ENCODE measurements around the gene CASZ1. TPM values are rescaled to one million over a fixed set of nuclear protein-coding genes. Genes with fewer than 3 reads are reported as not detected.

Gene CASZ1
- total and polyA plus RNA-seq, 2 experiments from 2014 or later = 6.2 to 6.7 TPM

GRCh38 chr1:10693497-10694273 lies 102.8 kb downstream of the CASZ1 start:
- Histone ChIP-seq H2AFZ (peak overlapping the region; percentile 43; the same call in 1 of the 2 replicates), H3K27me3 (ENCODE audit: insufficient read depth) (peaks cover 7% of the 10 kb centered on the region; the same call in 1 of the 2 replicates), H3K27ac (ENCODE audit: low read depth) (no peak overlapping the region), H3K4me1 (ENCODE audit: insufficient read depth) (0 out of 2 replicates have a peak, but pooled peaks cover 5% of the 10 kb centered on the region), H4K20me1 (replicated peaks; ENCODE audit: insufficient read depth) (no peaks in the 10 kb centered on the region; the same call in 1 of the 2 replicates), H3K36me3 (ENCODE audit: insufficient read depth) (no peaks in the 10 kb centered on the region), H3K9me2 (ENCODE audit: insufficient read depth) (no peaks in the 10 kb centered on the region), H3K4me3 (peak overlapping the region; percentile 74), H3F3A (replicated peaks; ENCODE audit: low read depth) (peaks cover 6% of the 10 kb centered on the region; the same call in 1 of the 2 replicates), H3K4me2 (peak overlapping the region; percentile 87), H3K79me2 (replicated peaks; ENCODE audit: insufficient read depth) (no peaks in the 10 kb centered on the region)
- H3K27me3 Mint-ChIP-seq (ENCODE audit: insufficient read depth, low read depth, poor library complexity) = peaks cover 17% of the 10 kb centered on the region
- TF ChIP-seq, protein P1, sequence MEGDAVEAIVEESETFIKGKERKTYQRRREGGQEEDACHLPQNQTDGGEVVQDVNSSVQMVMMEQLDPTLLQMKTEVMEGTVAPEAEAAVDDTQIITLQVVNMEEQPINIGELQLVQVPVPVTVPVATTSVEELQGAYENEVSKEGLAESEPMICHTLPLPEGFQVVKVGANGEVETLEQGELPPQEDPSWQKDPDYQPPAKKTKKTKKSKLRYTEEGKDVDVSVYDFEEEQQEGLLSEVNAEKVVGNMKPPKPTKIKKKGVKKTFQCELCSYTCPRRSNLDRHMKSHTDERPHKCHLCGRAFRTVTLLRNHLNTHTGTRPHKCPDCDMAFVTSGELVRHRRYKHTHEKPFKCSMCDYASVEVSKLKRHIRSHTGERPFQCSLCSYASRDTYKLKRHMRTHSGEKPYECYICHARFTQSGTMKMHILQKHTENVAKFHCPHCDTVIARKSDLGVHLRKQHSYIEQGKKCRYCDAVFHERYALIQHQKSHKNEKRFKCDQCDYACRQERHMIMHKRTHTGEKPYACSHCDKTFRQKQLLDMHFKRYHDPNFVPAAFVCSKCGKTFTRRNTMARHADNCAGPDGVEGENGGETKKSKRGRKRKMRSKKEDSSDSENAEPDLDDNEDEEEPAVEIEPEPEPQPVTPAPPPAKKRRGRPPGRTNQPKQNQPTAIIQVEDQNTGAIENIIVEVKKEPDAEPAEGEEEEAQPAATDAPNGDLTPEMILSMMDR (conservative IDR thresholded peaks at IDR 0.05; ENCODE audit: low read depth in 2 of 2) = no peak
- TF ChIP-seq CREB1 (CRISPR knock-in tag; IDR thresholded peaks at IDR 0.05; ENCODE audit: low read depth) = no peak
- TF ChIP-seq, protein P2, sequence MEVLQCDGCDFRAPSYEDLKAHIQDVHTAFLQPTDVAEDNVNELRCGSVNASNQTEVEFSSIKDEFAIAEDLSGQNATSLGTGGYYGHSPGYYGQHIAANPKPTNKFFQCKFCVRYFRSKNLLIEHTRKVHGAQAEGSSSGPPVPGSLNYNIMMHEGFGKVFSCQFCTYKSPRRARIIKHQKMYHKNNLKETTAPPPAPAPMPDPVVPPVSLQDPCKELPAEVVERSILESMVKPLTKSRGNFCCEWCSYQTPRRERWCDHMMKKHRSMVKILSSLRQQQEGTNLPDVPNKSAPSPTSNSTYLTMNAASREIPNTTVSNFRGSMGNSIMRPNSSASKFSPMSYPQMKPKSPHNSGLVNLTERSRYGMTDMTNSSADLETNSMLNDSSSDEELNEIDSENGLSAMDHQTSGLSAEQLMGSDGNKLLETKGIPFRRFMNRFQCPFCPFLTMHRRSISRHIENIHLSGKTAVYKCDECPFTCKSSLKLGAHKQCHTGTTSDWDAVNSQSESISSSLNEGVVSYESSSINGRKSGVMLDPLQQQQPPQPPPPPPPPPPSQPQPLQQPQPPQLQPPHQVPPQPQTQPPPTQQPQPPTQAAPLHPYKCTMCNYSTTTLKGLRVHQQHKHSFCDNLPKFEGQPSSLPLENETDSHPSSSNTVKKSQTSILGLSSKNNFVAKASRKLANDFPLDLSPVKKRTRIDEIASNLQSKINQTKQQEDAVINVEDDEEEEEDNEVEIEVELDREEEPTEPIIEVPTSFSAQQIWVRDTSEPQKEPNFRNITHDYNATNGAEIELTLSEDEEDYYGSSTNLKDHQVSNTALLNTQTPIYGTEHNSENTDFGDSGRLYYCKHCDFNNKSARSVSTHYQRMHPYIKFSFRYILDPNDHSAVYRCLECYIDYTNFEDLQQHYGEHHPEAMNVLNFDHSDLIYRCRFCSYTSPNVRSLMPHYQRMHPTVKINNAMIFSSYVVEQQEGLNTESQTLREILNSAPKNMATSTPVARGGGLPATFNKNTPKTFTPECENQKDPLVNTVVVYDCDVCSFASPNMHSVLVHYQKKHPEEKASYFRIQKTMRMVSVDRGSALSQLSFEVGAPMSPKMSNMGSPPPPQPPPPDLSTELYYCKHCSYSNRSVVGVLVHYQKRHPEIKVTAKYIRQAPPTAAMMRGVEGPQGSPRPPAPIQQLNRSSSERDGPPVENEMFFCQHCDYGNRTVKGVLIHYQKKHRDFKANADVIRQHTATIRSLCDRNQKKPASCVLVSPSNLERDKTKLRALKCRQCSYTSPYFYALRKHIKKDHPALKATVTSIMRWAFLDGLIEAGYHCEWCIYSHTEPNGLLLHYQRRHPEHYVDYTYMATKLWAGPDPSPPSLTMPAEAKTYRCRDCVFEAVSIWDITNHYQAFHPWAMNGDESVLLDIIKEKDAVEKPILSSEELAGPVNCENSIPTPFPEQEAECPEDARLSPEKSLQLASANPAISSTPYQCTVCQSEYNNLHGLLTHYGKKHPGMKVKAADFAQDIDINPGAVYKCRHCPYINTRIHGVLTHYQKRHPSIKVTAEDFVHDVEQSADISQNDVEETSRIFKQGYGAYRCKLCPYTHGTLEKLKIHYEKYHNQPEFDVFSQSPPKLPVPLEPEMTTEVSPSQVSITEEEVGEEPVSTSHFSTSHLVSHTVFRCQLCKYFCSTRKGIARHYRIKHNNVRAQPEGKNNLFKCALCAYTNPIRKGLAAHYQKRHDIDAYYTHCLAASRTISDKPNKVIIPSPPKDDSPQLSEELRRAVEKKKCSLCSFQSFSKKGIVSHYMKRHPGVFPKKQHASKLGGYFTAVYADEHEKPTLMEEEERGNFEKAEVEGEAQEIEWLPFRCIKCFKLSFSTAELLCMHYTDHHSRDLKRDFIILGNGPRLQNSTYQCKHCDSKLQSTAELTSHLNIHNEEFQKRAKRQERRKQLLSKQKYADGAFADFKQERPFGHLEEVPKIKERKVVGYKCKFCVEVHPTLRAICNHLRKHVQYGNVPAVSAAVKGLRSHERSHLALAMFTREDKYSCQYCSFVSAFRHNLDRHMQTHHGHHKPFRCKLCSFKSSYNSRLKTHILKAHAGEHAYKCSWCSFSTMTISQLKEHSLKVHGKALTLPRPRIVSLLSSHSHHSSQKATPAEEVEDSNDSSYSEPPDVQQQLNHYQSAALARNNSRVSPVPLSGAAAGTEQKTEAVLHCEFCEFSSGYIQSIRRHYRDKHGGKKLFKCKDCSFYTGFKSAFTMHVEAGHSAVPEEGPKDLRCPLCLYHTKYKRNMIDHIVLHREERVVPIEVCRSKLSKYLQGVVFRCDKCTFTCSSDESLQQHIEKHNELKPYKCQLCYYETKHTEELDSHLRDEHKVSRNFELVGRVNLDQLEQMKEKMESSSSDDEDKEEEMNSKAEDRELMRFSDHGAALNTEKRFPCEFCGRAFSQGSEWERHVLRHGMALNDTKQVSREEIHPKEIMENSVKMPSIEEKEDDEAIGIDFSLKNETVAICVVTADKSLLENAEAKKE (CRISPR knock-in tag; IDR thresholded peaks at IDR 0.05) = no peak
- TF ChIP-seq ETS1 (IDR thresholded peaks at IDR 0.05) = no peak
- TF ChIP-seq STAT1 (IDR thresholded peaks at IDR 0.05; ENCODE audit: unreplicated experiment) = no peak
- TF ChIP-seq NANOG (IDR thresholded peaks at IDR 0.05; ENCODE audit: borderline replicate concordance) = no peak
- no peak for TF ChIP-seq ZNF331 (CRISPR knock-in tag; IDR thresholded peaks at IDR 0.05; ENCODE audit: low read depth)
- no peak for TF ChIP-seq EZH2 (IDR thresholded peaks at IDR 0.05; ENCODE audit: low read depth, unreplicated experiment)
- no peak for TF ChIP-seq ZNF114 (CRISPR knock-in tag; IDR thresholded peaks at IDR 0.05)
- TF ChIP-seq, protein P3, sequence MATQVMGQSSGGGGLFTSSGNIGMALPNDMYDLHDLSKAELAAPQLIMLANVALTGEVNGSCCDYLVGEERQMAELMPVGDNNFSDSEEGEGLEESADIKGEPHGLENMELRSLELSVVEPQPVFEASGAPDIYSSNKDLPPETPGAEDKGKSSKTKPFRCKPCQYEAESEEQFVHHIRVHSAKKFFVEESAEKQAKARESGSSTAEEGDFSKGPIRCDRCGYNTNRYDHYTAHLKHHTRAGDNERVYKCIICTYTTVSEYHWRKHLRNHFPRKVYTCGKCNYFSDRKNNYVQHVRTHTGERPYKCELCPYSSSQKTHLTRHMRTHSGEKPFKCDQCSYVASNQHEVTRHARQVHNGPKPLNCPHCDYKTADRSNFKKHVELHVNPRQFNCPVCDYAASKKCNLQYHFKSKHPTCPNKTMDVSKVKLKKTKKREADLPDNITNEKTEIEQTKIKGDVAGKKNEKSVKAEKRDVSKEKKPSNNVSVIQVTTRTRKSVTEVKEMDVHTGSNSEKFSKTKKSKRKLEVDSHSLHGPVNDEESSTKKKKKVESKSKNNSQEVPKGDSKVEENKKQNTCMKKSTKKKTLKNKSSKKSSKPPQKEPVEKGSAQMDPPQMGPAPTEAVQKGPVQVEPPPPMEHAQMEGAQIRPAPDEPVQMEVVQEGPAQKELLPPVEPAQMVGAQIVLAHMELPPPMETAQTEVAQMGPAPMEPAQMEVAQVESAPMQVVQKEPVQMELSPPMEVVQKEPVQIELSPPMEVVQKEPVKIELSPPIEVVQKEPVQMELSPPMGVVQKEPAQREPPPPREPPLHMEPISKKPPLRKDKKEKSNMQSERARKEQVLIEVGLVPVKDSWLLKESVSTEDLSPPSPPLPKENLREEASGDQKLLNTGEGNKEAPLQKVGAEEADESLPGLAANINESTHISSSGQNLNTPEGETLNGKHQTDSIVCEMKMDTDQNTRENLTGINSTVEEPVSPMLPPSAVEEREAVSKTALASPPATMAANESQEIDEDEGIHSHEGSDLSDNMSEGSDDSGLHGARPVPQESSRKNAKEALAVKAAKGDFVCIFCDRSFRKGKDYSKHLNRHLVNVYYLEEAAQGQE (IDR thresholded peaks at IDR 0.05; ENCODE audit: unreplicated experiment) = no peak
- no peak for TF ChIP-seq JUNB (IDR thresholded peaks at IDR 0.05; ENCODE audit: unreplicated experiment)
- no peak for TF ChIP-seq EZH2phosphoT487 (IDR thresholded peaks at IDR 0.05; ENCODE audit: unreplicated experiment)
- TF ChIP-seq POLR2AphosphoS5 (IDR thresholded peaks at IDR 0.05; ENCODE audit: low read depth) = no peak
- ATAC-seq = peak; percentile 8; the same call in 2 of the 3 replicates
- peak overlapping the region; percentile 80 for H3K4me3 Mint-ChIP-seq
- no peak overlapping the region for H3K27ac Mint-ChIP-seq
- DNase-seq (ENCODE audit: low spot score) = peak; percentile 69
- peaks cover 18% of the 10 kb centered on the region for H3K4me1 Mint-ChIP-seq
- H3K9me3 Mint-ChIP-seq = no peaks in the 10 kb centered on the region
- H3K36me3 Mint-ChIP-seq (ENCODE audit: low read depth) = no peaks in the 10 kb centered on the region
